Measurements from ENCODE around the gene CHTF18. TPM values are rescaled to one million over a fixed set of nuclear protein-coding genes. Genes with fewer than 3 reads are reported as not detected.

Gene CHTF18
- total RNA-seq, 1 donor from 2014 or later: 14.8 TPM

GRCh38 chr16:803754-804080 is 15.3 kb downstream of the CHTF18 start:
- FAIRE-seq: no peak

DNA sequence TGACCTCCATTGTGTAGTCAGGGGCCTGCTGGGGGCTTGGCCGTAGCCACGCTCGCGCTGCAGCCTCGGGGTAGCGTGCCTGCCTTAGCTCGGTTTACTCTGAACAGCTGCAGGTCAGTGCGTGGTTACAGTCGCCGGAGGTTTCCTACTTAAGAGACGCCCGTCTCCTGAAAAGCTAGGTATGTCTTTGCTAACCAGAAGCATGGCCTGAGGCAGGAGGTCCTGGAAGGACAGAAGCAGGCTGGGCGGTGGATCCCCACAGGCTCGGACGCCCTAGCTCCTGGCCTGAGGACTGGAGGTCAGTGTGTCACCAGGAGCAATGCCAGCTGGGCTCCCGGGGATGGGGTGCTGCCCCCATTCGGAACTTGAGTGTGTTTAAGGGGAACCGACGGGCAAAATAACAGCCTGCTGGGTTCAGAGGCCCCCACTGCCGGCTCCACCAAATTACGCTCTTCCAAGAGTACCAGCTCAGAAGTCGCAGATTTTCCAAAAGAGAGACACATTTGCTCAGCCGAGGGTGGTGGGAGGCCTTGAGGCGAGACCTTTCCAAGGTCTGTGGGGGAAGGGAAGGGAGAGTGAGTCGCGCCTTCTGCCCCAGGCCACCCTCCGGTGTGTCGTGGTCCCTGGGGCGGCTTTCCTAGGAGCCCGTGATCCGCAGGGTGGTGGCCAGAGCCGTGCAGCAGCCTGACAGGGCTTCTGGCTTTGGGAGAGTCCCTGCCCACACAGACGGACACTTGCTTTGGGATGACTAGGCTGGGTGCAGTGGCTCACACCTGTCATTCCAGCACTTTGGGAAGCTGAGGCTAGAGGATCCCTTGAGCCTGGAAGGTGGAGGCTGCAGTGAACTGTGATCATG is 16.0 kb downstream of the CHTF18 start:
- Histone ChIP-seq H3K4me1 (ENCODE audit: insufficient read depth, low read length) (peaks cover 4% of the 10 kb centered on the region), H3K9me3 (ENCODE audit: insufficient read depth, low read depth, low read length) (no peaks in the 10 kb centered on the region), H2AFZ (ENCODE audit: low read depth, low read length) (no peak overlapping the region), H3K79me2 (ENCODE audit: insufficient read depth, low read length) (no peaks in the 10 kb centered on the region), H3K36me3 (ENCODE audit: insufficient read depth, low read length) (no peaks in the 10 kb centered on the region), H3K4me2 (ENCODE audit: low read length) (no peak overlapping the region), H3K9ac (ENCODE audit: low read length) (no peak overlapping the region), H3K4me3 (ENCODE audit: insufficient read depth, low read depth, low read length) (no peak overlapping the region), H4K20me1 (ENCODE audit: insufficient read depth, low read length) (peaks cover under 1% of the 10 kb centered on the region), H3K27ac (ENCODE audit: low read depth, low read length) (no peak overlapping the region), H3K27me3 (ENCODE audit: insufficient read depth, low read length) (peaks cover 17% of the 10 kb centered on the region)
- Mint-ChIP-seq H3K9me3 (ENCODE audit: unreplicated experiment) (peaks cover 4% of the 10 kb centered on the region), H3K27me3 (ENCODE audit: low read depth, unreplicated experiment) (no peaks in the 10 kb centered on the region), H3K4me3 (ENCODE audit: unreplicated experiment) (peak overlapping the region; percentile 20), H3K4me1 (ENCODE audit: low read depth, unreplicated experiment) (peaks cover 4% of the 10 kb centered on the region), H3K36me3 (ENCODE audit: low read depth, unreplicated experiment) (peaks cover 5% of the 10 kb centered on the region), H3K27ac (ENCODE audit: unreplicated experiment) (no peak overlapping the region)
- DNase-seq (ENCODE audit: low read depth): no peak
- TF ChIP-seq EZH2 (IDR thresholded peaks at IDR 0.05; ENCODE audit: insufficient read depth, low read length) (no peak), CTCF (IDR thresholded peaks at IDR 0.05; ENCODE audit: insufficient read depth, low read depth, low read length) (no peak)
- FAIRE-seq: no peak

More at GRCh38 chr16:803754-804080, 15.3 kb downstream of the CHTF18 start:
- H2AFZ ChIP-seq (ENCODE audit: low read depth, low read length): no peak overlapping the region
- no peaks in the 10 kb centered on the region for H3K27me3 Mint-ChIP-seq (ENCODE audit: low read depth, unreplicated experiment)
- no peak overlapping the region for H3K4me2 ChIP-seq (ENCODE audit: low read length)
- H3K4me1 ChIP-seq (ENCODE audit: insufficient read depth, low read length): peaks cover 4% of the 10 kb centered on the region
- peaks cover 2% of the 10 kb centered on the region for H3K36me3 Mint-ChIP-seq (ENCODE audit: low read depth, unreplicated experiment)
- DNase-seq (ENCODE audit: low read depth): no peak
- no peak overlapping the region for H3K4me3 ChIP-seq (ENCODE audit: insufficient read depth, low read depth, low read length)
- peaks cover 4% of the 10 kb centered on the region for H3K9me3 Mint-ChIP-seq (ENCODE audit: unreplicated experiment)
- no peak for TF ChIP-seq CTCF (IDR thresholded peaks at IDR 0.05; ENCODE audit: insufficient read depth, low read depth, low read length)
- no peak for TF ChIP-seq EZH2 (IDR thresholded peaks at IDR 0.05; ENCODE audit: insufficient read depth, low read length)
- H3K27ac ChIP-seq (ENCODE audit: low read depth, low read length): no peak overlapping the region
- peaks cover 6% of the 10 kb centered on the region for H4K20me1 ChIP-seq (ENCODE audit: insufficient read depth, low read length)
- no peak overlapping the region for H3K9ac ChIP-seq (ENCODE audit: low read length)
- no peaks in the 10 kb centered on the region for H3K36me3 ChIP-seq (ENCODE audit: insufficient read depth, low read length)
- no peaks in the 10 kb centered on the region for H3K79me2 ChIP-seq (ENCODE audit: insufficient read depth, low read length)
- no peak overlapping the region for H3K27ac Mint-ChIP-seq (ENCODE audit: unreplicated experiment)
- H3K4me1 Mint-ChIP-seq (ENCODE audit: low read depth, unreplicated experiment): peaks cover 4% of the 10 kb centered on the region
- peaks cover 19% of the 10 kb centered on the region for H3K27me3 ChIP-seq (ENCODE audit: insufficient read depth, low read length)
- H3K9me3 ChIP-seq (ENCODE audit: insufficient read depth, low read depth, low read length): no peaks in the 10 kb centered on the region
- H3K4me3 Mint-ChIP-seq (ENCODE audit: unreplicated experiment): no peak overlapping the region

DNA sequence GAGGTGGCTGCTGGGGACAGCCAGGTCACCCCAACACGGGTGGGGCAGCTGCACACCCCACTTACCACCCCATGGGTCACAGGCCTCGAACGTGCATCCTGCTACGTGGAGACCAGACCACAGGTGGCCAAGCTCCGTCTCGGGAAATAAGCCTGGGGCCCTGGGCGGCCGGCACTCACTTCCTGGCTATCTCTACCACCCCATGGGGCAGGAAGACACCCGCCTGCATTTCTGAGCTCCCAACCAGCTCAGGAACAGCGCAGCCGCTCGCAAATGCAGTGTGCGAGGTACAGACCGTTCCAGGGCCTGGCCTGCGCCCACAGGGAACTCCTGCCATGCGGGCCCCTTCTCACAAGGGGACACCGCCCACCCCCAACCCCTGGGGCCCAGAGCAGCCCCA is 17.1 kb downstream of the CHTF18 start:
- peaks cover 4% of the 10 kb centered on the region for H3K4me1 Mint-ChIP-seq (ENCODE audit: low read depth, unreplicated experiment)
- H2AFZ ChIP-seq (ENCODE audit: low read depth, low read length): no peak overlapping the region
- H4K20me1 ChIP-seq (ENCODE audit: insufficient read depth, low read length): no peaks in the 10 kb centered on the region
- H3K27ac Mint-ChIP-seq (ENCODE audit: unreplicated experiment): no peak overlapping the region
- no peak overlapping the region for H3K9ac ChIP-seq (ENCODE audit: low read length)
- H3K4me3 ChIP-seq (ENCODE audit: insufficient read depth, low read depth, low read length): no peak overlapping the region
- H3K27me3 Mint-ChIP-seq (ENCODE audit: low read depth, unreplicated experiment): no peaks in the 10 kb centered on the region
- H3K79me2 ChIP-seq (ENCODE audit: insufficient read depth, low read length): no peaks in the 10 kb centered on the region
- peaks cover 4% of the 10 kb centered on the region for H3K9me3 Mint-ChIP-seq (ENCODE audit: unreplicated experiment)
- no peaks in the 10 kb centered on the region for H3K36me3 ChIP-seq (ENCODE audit: insufficient read depth, low read length)
- no peak for FAIRE-seq
- peaks cover 4% of the 10 kb centered on the region for H3K4me1 ChIP-seq (ENCODE audit: insufficient read depth, low read length)
- TF ChIP-seq CTCF (IDR thresholded peaks at IDR 0.05; ENCODE audit: insufficient read depth, low read depth, low read length) (no peak), EZH2 (IDR thresholded peaks at IDR 0.05; ENCODE audit: insufficient read depth, low read length) (no peak)
- peaks cover 8% of the 10 kb centered on the region for H3K36me3 Mint-ChIP-seq (ENCODE audit: low read depth, unreplicated experiment)
- no peaks in the 10 kb centered on the region for H3K9me3 ChIP-seq (ENCODE audit: insufficient read depth, low read depth, low read length)
- no peak for DNase-seq (ENCODE audit: low read depth)
- H3K27ac ChIP-seq (ENCODE audit: low read depth, low read length): no peak overlapping the region
- peaks cover 10% of the 10 kb centered on the region for H3K27me3 ChIP-seq (ENCODE audit: insufficient read depth, low read length)
- no peak overlapping the region for H3K4me3 Mint-ChIP-seq (ENCODE audit: unreplicated experiment)
- H3K4me2 ChIP-seq (ENCODE audit: low read length): no peak overlapping the region
